OCI-LY1 (cell line): ENCODE data around the gene PTPRN2.

Experiments used
- EZH2 ChIP-seq: fragments of 200-600 bp; sonication (generic), shearing (Covaris generic); IDR thresholded peaks from 2 replicates; pipeline ENCODE4 v1.8.0; 2017; ENCODE audit warnings: borderline replicate concordance, mixed run types, mild to moderate bottlenecking, antibody characterized with exemption, low read length, moderate library complexity, mixed read lengths
- TF ChIP-seq, protein P1 (sequence below): fragments of 200-600 bp; sonication (generic), shearing (Covaris generic); IDR thresholded peaks from 2 replicates; pipeline ENCODE4 v1.5.1; 2017; ENCODE audit warnings: mild to moderate bottlenecking, antibody characterized with exemption, low read length, moderate library complexity, mixed read lengths

DNA sequence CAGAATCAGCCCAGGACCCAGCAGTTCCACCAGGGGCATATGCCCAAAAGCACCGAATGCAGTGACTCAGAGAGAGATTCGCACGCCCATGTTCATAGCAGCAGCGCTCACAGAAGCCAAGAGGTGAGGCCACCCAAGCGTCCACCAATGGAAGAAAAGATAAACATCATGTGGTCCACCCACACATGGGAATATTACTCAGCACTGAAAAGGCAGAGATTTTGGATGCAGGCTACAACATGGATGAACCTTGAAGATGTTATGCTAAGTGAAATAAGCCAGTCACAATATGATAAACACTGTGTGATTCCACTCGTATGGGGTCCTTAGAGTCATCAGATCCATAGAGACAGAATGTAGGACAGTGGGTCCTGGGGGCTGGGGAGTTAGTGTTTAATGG, 823.4 kb downstream of the PTPRN2 start:
- TF ChIP-seq, protein P1, sequence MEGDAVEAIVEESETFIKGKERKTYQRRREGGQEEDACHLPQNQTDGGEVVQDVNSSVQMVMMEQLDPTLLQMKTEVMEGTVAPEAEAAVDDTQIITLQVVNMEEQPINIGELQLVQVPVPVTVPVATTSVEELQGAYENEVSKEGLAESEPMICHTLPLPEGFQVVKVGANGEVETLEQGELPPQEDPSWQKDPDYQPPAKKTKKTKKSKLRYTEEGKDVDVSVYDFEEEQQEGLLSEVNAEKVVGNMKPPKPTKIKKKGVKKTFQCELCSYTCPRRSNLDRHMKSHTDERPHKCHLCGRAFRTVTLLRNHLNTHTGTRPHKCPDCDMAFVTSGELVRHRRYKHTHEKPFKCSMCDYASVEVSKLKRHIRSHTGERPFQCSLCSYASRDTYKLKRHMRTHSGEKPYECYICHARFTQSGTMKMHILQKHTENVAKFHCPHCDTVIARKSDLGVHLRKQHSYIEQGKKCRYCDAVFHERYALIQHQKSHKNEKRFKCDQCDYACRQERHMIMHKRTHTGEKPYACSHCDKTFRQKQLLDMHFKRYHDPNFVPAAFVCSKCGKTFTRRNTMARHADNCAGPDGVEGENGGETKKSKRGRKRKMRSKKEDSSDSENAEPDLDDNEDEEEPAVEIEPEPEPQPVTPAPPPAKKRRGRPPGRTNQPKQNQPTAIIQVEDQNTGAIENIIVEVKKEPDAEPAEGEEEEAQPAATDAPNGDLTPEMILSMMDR, result no peak
- TF ChIP-seq EZH2, result no peak
